ENCODE data around the gene IMP4.

The IMP4 gene

DNA sequence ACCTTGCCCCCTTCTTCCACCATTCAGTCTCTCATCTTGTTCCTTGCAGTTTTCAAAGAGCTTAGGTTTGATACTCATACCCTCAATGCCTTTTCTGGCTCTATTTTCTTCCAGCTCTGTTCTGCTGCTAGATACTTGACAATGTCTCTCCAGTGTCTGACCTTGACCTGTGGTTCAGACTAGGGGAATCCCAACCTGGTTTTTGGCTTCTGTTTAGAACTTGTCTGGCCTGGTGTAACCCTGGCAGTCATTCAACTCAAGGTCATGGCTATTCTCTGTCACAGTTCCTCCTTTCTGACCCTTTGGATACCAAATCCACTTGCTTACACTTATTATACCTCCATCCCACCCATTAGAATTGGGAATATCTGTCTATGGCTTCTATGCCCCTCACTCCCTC, 31.8 kb upstream of the IMP4 start:
- TF ChIP-seq CTCF (IDR thresholded peaks at IDR 0.05), result no peak

DNA sequence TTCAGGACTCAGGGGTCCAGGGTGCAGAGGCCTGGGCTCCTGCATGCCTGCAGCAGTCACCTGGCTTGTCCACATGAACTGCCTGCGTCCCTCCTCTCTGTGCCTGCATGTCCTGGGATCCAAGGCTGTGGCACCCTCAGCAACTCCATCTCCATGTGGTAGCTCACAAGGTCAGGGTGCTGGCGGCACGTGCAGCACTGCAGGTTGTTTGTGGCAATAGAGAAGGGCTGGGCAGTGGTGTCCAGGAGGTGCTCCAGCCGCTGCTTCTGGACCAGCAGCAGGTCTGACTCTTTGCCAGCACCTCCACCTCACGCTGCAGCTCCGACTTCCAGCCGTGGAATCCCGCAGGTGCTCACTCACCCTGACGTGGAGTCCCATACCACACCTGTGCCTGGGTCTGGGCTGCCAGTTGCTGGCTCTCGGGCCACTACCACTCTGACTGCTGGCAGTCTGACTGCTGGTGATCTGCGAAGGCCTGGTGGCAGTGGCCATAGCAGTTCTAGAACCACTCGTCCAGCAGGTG, 28.8 kb upstream of the IMP4 start:
- TF ChIP-seq CTCF (IDR thresholded peaks at IDR 0.05), result no peak

DNA sequence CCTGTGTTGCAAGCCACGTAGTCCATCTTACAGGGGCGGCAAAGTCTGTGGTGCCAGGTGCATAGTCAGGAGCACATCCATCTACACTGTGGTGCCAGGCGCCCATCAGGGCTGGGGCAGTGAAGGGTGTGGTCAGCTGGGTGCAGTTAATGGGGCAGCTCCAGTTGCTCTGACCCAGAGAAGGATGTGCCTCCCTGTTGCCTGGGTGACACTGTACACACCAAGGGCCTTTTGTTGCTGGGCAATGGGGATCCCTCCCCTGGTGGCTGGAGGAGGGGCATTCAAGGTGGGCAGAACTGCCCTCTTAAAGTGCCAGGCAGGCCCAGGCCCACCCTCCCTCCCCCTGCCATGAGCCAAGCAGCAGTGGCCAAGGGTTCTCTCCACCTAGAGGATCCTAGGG, 28.3 kb upstream of the IMP4 start:
- no peak for TF ChIP-seq CTCF (IDR thresholded peaks at IDR 0.05)

GRCh38 chr2:130316596-130316995, 26.1 kb upstream of the IMP4 start:
- TF ChIP-seq CTCF (IDR thresholded peaks at IDR 0.05), result no peak

DNA sequence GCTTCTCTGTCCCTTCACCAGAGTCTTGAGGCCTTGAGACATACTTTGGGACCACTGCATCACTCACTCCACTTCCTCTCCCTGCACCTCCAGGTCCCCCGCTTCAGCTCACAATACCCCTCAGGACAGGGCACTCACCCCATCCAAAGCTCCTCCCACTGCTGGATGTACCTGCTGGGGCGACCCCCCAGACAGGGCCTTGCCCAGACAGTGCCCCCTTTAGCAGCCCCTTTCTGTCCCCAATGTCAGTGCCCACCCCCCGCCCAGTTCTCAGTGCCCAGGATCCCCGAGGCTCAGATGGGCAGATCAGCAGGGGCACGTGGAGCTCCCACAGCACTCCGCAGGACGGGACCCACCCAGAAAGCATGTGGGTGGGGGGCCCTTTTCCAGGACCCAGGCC, 23.8 kb upstream of the IMP4 start:
- no peak for TF ChIP-seq CTCF (IDR thresholded peaks at IDR 0.05)

GRCh38 chr2:130319536-130319935, 23.2 kb upstream of the IMP4 start:
- no peak for TF ChIP-seq CTCF (IDR thresholded peaks at IDR 0.05)

DNA sequence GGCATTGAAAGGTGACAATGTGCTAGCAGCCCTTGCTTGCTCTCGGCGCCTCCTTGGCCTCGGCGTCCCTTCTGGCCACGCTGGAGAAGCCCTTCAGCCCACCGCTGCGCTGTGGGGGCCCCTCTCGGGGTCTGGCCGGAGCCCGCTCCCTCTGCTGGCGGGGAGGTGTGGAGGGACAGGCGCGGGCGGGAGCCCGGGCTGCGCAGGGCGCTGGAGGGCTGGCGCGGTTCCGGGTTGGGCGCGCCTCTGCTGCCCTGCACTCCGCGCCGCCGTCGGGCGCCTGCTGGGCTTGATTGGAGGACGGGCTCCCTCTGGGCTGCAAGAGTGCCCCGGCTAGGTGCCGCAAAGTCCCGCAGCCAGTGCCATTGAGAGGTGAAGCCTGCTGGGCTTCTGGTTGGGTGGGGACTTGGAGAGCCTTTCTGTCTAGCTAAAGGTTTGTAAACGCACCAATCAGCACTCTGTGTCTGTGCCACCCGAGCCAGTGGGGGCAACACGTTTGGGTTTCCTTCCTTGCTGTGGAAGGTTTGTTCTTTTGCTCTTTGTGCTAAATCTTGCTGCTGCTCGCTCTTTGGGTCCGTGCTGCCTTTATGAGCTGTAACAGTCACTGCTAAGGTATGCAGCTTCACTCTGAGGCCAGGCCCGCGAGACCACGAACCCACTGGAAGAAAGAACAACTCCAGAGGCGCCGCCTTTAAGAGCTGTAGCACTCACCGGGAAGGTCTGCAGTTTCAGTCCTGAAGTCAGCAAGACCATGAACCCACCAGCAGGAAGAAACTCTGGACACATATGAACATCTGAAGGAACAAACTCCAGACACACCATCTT, 14.8 kb upstream of the IMP4 start:
- no peak for TF ChIP-seq CTCF (IDR thresholded peaks at IDR 0.05)
